DND-41 (cell line): ENCODE results near the gene ALKAL2.

Experiments used
- ATAC-seq: fragments of 200-7000 bp; cut with Tn5 transposase; 3 replicates; pipeline ENCODE4 v1.9.1; 2021; ENCODE audit warnings: low read depth; ENCODE audit not compliant: insufficient read depth
- DNase-seq: peaks from one replicate; pipeline ENCODE4 v3.0.0-alpha.2; 2020
- H2AFZ ChIP-seq: 2 replicates; pipeline ENCODE4 v1.6.0; 2012; ENCODE audit warnings: low read depth, low read length
- H3K27ac ChIP-seq: 2 replicates; pipeline ENCODE4 v1.5.1; 2012; ENCODE audit warnings: low read length, inconsistent platforms
- H3K27me3 ChIP-seq: fragments of 200-600 bp; sonication (generic); 2 replicates; pipeline ENCODE4 v1.6.0; 2012; ENCODE audit warnings: low read length, mild to moderate bottlenecking, inconsistent platforms; ENCODE audit not compliant: insufficient read depth, poor library complexity
- H3K36me3 ChIP-seq: 2 replicates; pipeline ENCODE4 v1.5.1; 2012; ENCODE audit warnings: low read length, inconsistent platforms; ENCODE audit not compliant: insufficient read depth
- H3K4me1 ChIP-seq: 2 replicates; pipeline ENCODE4 v1.5.1; 2012; ENCODE audit warnings: mild to moderate bottlenecking, low read length; ENCODE audit not compliant: insufficient read depth
- H3K4me2 ChIP-seq: 2 replicates; pipeline ENCODE4 v1.6.0; 2012; ENCODE audit warnings: mild to moderate bottlenecking, moderate library complexity, low read length, inconsistent platforms; ENCODE audit not compliant: insufficient read depth
- H3K4me3 ChIP-seq, 2 experiments: fragments of 200-600 bp in 1 of 2; shearing (Covaris generic) in 1 of 2; 2 replicates each; pipeline ENCODE4 v1.5.1; 2012 to 2016; ENCODE audit warnings: inconsistent platforms in 2 of 2, low read length in 2 of 2, mild to moderate bottlenecking in 2 of 2, low read depth in 1 of 2, moderate library complexity in 1 of 2
- H3K79me2 ChIP-seq: 2 replicates; pipeline ENCODE4 v1.6.0; 2012; ENCODE audit warnings: low read length, inconsistent platforms; ENCODE audit not compliant: insufficient read depth
- H3K9ac ChIP-seq: 2 replicates; pipeline ENCODE4 v1.6.0; 2012; ENCODE audit warnings: low read depth, mild to moderate bottlenecking, inconsistent platforms, low read length, moderate library complexity
- H3K9me3 ChIP-seq: 2 replicates; pipeline ENCODE4 v1.5.1; 2012; ENCODE audit warnings: low read length, moderate library complexity, mild to moderate bottlenecking, inconsistent platforms; ENCODE audit not compliant: insufficient read depth, severe bottlenecking
- H4K20me1 ChIP-seq: 2 replicates; pipeline ENCODE4 v1.6.0; 2012; ENCODE audit warnings: low read length; ENCODE audit not compliant: insufficient read depth
- EZH2 ChIP-seq: IDR thresholded peaks from 3 replicates; pipeline ENCODE4 v1.6.1; 2012; ENCODE audit warnings: borderline replicate concordance, low read depth, mild to moderate bottlenecking, moderate library complexity, low read length, inconsistent platforms; ENCODE audit not compliant: severe bottlenecking
- TF ChIP-seq, protein P1 (sequence below): IDR thresholded peaks from 2 replicates; pipeline ENCODE4 v1.5.1; 2012; ENCODE audit warnings: borderline replicate concordance, low read length, moderate library complexity, mild to moderate bottlenecking; ENCODE audit not compliant: poor library complexity, severe bottlenecking; ENCODE audit errors: extremely low read depth

ALKAL2 gene

DNA sequence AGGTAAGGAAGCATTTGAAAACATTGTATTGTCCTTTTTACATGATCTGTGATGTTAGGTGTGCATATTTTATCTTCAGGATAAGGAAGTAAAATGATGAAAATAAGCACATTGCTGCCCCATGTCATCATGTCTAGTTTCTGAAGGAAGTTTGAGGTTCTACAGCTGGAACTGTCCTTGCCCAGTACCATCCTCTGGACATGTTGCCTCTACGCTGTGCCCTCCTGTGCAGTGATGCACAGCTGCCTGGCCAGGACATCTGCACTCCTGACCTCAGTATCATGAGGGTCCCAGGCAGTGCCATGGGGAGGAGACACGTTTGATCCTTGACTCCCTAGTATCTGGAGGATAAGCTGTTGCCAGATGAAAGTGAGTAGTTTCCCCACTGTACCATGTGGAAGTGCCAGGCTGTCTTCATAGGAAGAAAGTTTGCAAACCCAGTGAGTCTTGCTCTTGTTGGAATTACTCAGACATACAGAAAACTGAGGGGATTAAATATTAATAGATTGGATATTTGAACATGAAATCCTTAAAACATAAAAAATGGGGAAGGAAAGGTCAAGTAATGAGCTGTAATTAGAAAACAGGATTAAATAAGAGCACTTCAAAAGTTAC is 9.5 kb downstream of the ALKAL2 start:
- no peak overlapping the region for H3K4me3 ChIP-seq
- no peak overlapping the region for H3K27ac ChIP-seq
- H2AFZ ChIP-seq: no peak overlapping the region
- TF ChIP-seq, protein P1, sequence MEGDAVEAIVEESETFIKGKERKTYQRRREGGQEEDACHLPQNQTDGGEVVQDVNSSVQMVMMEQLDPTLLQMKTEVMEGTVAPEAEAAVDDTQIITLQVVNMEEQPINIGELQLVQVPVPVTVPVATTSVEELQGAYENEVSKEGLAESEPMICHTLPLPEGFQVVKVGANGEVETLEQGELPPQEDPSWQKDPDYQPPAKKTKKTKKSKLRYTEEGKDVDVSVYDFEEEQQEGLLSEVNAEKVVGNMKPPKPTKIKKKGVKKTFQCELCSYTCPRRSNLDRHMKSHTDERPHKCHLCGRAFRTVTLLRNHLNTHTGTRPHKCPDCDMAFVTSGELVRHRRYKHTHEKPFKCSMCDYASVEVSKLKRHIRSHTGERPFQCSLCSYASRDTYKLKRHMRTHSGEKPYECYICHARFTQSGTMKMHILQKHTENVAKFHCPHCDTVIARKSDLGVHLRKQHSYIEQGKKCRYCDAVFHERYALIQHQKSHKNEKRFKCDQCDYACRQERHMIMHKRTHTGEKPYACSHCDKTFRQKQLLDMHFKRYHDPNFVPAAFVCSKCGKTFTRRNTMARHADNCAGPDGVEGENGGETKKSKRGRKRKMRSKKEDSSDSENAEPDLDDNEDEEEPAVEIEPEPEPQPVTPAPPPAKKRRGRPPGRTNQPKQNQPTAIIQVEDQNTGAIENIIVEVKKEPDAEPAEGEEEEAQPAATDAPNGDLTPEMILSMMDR: no peak
- no peak for TF ChIP-seq EZH2
- H3K79me2 ChIP-seq: peaks cover 36% of the 10 kb centered on the region
- H4K20me1 ChIP-seq: peaks cover 41% of the 10 kb centered on the region; the same call in 1 of the 2 replicates
- no peaks in the 10 kb centered on the region for H3K27me3 ChIP-seq
- no peak for ATAC-seq
- no peaks in the 10 kb centered on the region for H3K9me3 ChIP-seq
- no peak for DNase-seq
- H3K4me2 ChIP-seq: no peak overlapping the region
- no peaks in the 10 kb centered on the region for H3K4me1 ChIP-seq
- no peak overlapping the region for H3K9ac ChIP-seq
- peaks cover 91% of the 10 kb centered on the region for H3K36me3 ChIP-seq

GRCh38 chr2:275466-275865 is 12.4 kb downstream of the ALKAL2 start:
- H3K27me3 ChIP-seq: no peaks in the 10 kb centered on the region
- H3K4me3 ChIP-seq: no peak overlapping the region
- H3K36me3 ChIP-seq: peaks cover 95% of the 10 kb centered on the region
- no peak overlapping the region for H3K27ac ChIP-seq
- H3K4me2 ChIP-seq: no peak overlapping the region
- H3K79me2 ChIP-seq: peaks cover 66% of the 10 kb centered on the region
- DNase-seq (no peak), ATAC-seq (no peak)
- no peak overlapping the region for H2AFZ ChIP-seq
- peaks cover 63% of the 10 kb centered on the region for H4K20me1 ChIP-seq
- H3K9me3 ChIP-seq: no peaks in the 10 kb centered on the region
- TF ChIP-seq EZH2: no peak
- TF ChIP-seq, protein P1: no peak
- H3K4me1 ChIP-seq: no peaks in the 10 kb centered on the region
- H3K9ac ChIP-seq: no peak overlapping the region

DNA sequence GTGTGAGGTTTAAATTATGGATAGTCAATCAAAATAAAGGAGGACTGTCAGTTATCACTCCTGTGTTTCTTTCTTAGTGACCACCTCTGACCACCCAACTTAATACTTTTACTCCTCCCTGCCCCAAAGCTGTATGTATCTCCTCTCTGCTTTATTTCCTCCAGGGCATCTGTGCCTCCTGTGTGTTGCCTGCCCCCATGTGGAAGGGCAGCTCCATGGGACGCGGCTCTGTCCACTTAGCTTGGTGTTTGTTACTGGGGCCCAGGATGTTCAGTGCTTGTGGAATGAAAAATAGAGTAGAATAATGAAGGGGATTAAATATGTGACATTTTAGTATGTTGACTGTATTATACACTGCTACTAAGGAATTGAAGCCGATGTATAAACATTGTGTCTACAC is 13.4 kb downstream of the ALKAL2 start:
- ATAC-seq (no peak), DNase-seq (no peak)
- Histone ChIP-seq H3K4me2 (no peak overlapping the region), H4K20me1 (peaks cover 67% of the 10 kb centered on the region), H3K27me3 (no peaks in the 10 kb centered on the region), H2AFZ (no peak overlapping the region), H3K4me3 (no peak overlapping the region), H3K9me3 (no peaks in the 10 kb centered on the region), H3K9ac (no peak overlapping the region), H3K79me2 (peaks cover 76% of the 10 kb centered on the region), H3K36me3 (peaks cover 86% of the 10 kb centered on the region), H3K27ac (no peak overlapping the region), H3K4me1 (peaks cover 3% of the 10 kb centered on the region; the same call in 1 of the 2 replicates)
- TF ChIP-seq EZH2: no peak
- TF ChIP-seq, protein P1: no peak

DNA sequence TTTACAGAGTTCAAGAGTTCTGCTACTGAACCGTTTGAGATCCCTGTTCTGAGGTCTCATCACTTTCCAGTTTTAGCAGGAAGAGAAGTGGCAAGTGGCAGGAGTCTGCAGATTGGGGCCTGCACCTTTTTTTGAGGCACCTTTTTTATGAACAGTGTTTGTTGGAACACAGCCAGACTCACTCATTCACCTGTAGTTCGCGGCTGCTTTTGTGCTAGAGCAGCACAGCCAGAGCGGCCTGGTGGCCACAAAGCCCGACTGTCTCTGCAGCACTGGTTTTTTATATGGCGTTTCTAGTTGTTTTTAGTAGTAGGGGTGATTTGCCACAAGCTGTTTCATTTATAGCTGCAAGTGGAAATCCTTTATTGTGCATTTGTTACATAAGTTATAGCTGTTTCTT is 14.6 kb downstream of the ALKAL2 start:
- H3K9me3 ChIP-seq: no peaks in the 10 kb centered on the region
- no peak overlapping the region for H3K27ac ChIP-seq
- no peak overlapping the region for H3K9ac ChIP-seq
- H2AFZ ChIP-seq: no peak overlapping the region
- H3K79me2 ChIP-seq: peaks cover 87% of the 10 kb centered on the region
- ATAC-seq (no peak), DNase-seq (no peak)
- H3K4me2 ChIP-seq: no peak overlapping the region
- H3K4me3 ChIP-seq: no peak overlapping the region
- H3K4me1 ChIP-seq: peaks cover 6% of the 10 kb centered on the region
- no peak for TF ChIP-seq EZH2
- TF ChIP-seq, protein P1: no peak
- H4K20me1 ChIP-seq: peaks cover 76% of the 10 kb centered on the region
- H3K36me3 ChIP-seq: peaks cover 75% of the 10 kb centered on the region
- no peaks in the 10 kb centered on the region for H3K27me3 ChIP-seq
